Mucosa of stomach (tissue), 1 donor: ENCODE data around the gene CYB561D2.
"Not testable (repeated sequence)": the region's sequence is repeated elsewhere in the genome, so short reads cannot be mapped to it uniquely, and the experiment has no call there.

Source experiments
- H3K27me3 ChIP-seq: one replicate; pipeline ENCODE4 v1.7.0; 2013; ENCODE audit warnings: mild to moderate bottlenecking, low read length; ENCODE audit not compliant: control insufficient read depth, insufficient read depth
- H3K36me3 ChIP-seq: one replicate; pipeline ENCODE4 v1.7.0; 2013; ENCODE audit warnings: low read length; ENCODE audit not compliant: control insufficient read depth, insufficient read depth
- H3K4me1 ChIP-seq: one replicate; pipeline ENCODE4 v1.7.0; 2013; ENCODE audit warnings: mild to moderate bottlenecking, low read length; ENCODE audit not compliant: control insufficient read depth, insufficient read depth
- H3K4me3 ChIP-seq: one replicate; pipeline ENCODE4 v1.7.0; 2013; ENCODE audit warnings: low read length
- H3K9ac ChIP-seq: one replicate; pipeline ENCODE4 v1.7.0; 2013; ENCODE audit warnings: mild to moderate bottlenecking, low read length, moderate library complexity
- H3K9me3 ChIP-seq: one replicate; pipeline ENCODE4 v1.7.0; 2013; ENCODE audit warnings: mild to moderate bottlenecking, low read length, moderate library complexity; ENCODE audit not compliant: control insufficient read depth
- donor health status: Pancreatic carcinoma.

The CYB561D2 gene, protein sequence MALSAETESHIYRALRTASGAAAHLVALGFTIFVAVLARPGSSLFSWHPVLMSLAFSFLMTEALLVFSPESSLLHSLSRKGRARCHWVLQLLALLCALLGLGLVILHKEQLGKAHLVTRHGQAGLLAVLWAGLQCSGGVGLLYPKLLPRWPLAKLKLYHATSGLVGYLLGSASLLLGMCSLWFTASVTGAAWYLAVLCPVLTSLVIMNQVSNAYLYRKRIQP

GRCh38 chr3:50350527-50351322 lies at the start of gene CYB561D2, which contains the start of gene NPRL2:
Gene CYB561D2, plus strand, starts transcription at chr3:50350862. Its CDS starts 572 bp downstream, at chr3:50351434.
Gene NPRL2, minus strand, starts transcription at chr3:50350775. Its CDS starts 123 bp downstream, at chr3:50350652.
- peaks cover 8% of the 10 kb centered on the region for H3K36me3 ChIP-seq
- H3K4me3 ChIP-seq = peak within 1 kb of the TSS; percentile 91
- no peaks in the 10 kb centered on the region for H3K27me3 ChIP-seq
- H3K4me1 ChIP-seq = peaks cover 44% of the 10 kb centered on the region
- H3K9me3 ChIP-seq = no peaks in the 10 kb centered on the region
- H3K9ac ChIP-seq = peak within 1 kb of the TSS; percentile 77

- Histone ChIP-seq H3K9ac (peak overlapping the region; percentile 85), H3K36me3 (no peaks in the 10 kb centered on the region), H3K4me1 (peaks cover 55% of the 10 kb centered on the region), H3K9me3 (no peaks in the 10 kb centered on the region), H3K4me3 (peak overlapping the region; percentile 62), H3K27me3 (no peaks in the 10 kb centered on the region)
Measured at GRCh38 chr3:50302095-50303012, 48.3 kb upstream of the CYB561D2 start.

GRCh38 chr3:50303013-50303815 lies 47.4 kb upstream of the CYB561D2 start, which contains the start of gene HYAL1:
Gene HYAL1, minus strand, starts transcription at chr3:50303574. Its CDS starts 618 bp downstream, at chr3:50302956.
- Histone ChIP-seq H3K27me3 (no peaks in the 10 kb centered on the region), H3K36me3 (no peaks in the 10 kb centered on the region), H3K4me3 (peak within 1 kb of the TSS; percentile 62), H3K9ac (peak within 1 kb of the TSS; percentile 85), H3K9me3 (no peaks in the 10 kb centered on the region), H3K4me1 (peaks cover 46% of the 10 kb centered on the region)

GRCh38 chr3:50304601-50305000 lies 46.1 kb upstream of the CYB561D2 start:
- Histone ChIP-seq H3K9ac (no peak overlapping the region), H3K4me1 (peaks cover 39% of the 10 kb centered on the region), H3K9me3 (no peaks in the 10 kb centered on the region), H3K27me3 (no peaks in the 10 kb centered on the region), H3K4me3 (no peak overlapping the region), H3K36me3 (no peaks in the 10 kb centered on the region)

DNA sequence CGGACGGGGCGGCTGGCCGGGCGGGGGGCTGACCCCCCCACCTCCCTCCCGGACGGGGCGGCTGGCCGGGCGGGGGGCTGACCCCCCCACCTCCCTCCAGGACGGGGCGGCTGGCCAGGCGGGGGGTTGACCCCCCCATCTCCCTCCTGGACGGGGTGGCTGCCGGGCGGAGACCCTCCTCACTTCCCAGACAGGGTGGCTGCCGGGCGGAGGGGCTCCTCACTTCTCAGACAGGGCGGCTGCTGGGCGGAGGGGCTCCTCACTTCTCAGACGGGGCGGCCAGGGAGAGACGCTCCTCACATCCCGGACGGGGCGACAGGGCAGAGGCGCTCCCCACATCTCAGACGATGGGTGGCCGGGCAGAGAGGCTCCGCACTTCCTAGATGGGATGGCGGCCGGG lies 38.6 kb upstream of the CYB561D2 start:
- H3K27me3 ChIP-seq, H3K9ac ChIP-seq, H3K4me3 ChIP-seq, H3K9me3 ChIP-seq, H3K36me3 ChIP-seq: not testable (repeated sequence)
- H3K4me1 ChIP-seq = peaks cover 39% of the 10 kb centered on the region

GRCh38 chr3:50314342-50314741 lies 36.3 kb upstream of the CYB561D2 start:
- Histone ChIP-seq H3K9me3 (no peaks in the 10 kb centered on the region), H3K4me3 (no peak overlapping the region), H3K36me3 (peaks cover 14% of the 10 kb centered on the region), H3K4me1 (peaks cover 62% of the 10 kb centered on the region), H3K9ac (no peak overlapping the region), H3K27me3 (no peaks in the 10 kb centered on the region)

DNA sequence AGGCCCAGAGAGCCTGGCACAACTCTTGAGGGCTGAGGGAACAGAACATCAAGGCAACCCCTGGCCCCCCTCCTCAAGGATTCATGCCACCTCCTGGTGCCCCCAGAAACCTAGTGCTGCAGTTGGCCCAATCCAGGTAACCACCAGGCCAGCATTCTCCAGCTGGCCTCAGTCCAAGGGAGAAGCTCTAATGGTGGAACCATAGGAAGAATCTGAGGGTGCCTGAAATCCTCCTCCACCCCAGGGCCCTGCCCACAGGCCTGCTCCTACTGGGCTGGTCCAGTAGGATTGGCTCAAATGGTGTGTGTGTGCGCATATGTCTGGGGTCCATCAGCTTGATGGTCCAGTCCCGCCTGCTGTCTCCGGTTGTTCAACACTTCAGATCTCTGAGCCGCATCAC lies 35.8 kb upstream of the CYB561D2 start:
- Histone ChIP-seq H3K4me1 (peaks cover 63% of the 10 kb centered on the region), H3K4me3 (no peak overlapping the region), H3K36me3 (peaks cover 14% of the 10 kb centered on the region), H3K9ac (no peak overlapping the region), H3K9me3 (no peaks in the 10 kb centered on the region), H3K27me3 (no peaks in the 10 kb centered on the region)

- H3K9ac ChIP-seq = peak overlapping the region; percentile 64
- no peaks in the 10 kb centered on the region for H3K9me3 ChIP-seq
- H3K4me3 ChIP-seq = no peak overlapping the region
- peaks cover 14% of the 10 kb centered on the region for H3K36me3 ChIP-seq
- H3K4me1 ChIP-seq = peaks cover 71% of the 10 kb centered on the region
- H3K27me3 ChIP-seq = no peaks in the 10 kb centered on the region
Measured at GRCh38 chr3:50316657-50317242, 33.9 kb upstream of the CYB561D2 start.

- Histone ChIP-seq H3K36me3 (peaks cover 14% of the 10 kb centered on the region), H3K27me3 (no peaks in the 10 kb centered on the region), H3K4me3 (no peak overlapping the region), H3K9ac (peak overlapping the region; percentile 64), H3K9me3 (no peaks in the 10 kb centered on the region), H3K4me1 (peaks cover 77% of the 10 kb centered on the region)
Measured at GRCh38 chr3:50317300-50317699, 33.4 kb upstream of the CYB561D2 start.

GRCh38 chr3:50318163-50318562 lies 32.5 kb upstream of the CYB561D2 start:
- Histone ChIP-seq H3K4me1 (peaks cover 84% of the 10 kb centered on the region), H3K36me3 (peaks cover 14% of the 10 kb centered on the region), H3K4me3 (no peak overlapping the region), H3K27me3 (no peaks in the 10 kb centered on the region), H3K9ac (peak overlapping the region; percentile 64), H3K9me3 (no peaks in the 10 kb centered on the region)

GRCh38 chr3:50318615-50319014 lies 32.0 kb upstream of the CYB561D2 start:
- Histone ChIP-seq H3K36me3 (peaks cover 14% of the 10 kb centered on the region), H3K9me3 (no peaks in the 10 kb centered on the region), H3K4me1 (peaks cover 84% of the 10 kb centered on the region), H3K27me3 (no peaks in the 10 kb centered on the region), H3K9ac (peak overlapping the region; percentile 64), H3K4me3 (no peak overlapping the region)
